Stomach (tissue), 4 donors: Measurements from ENCODE around the gene ADNP.

Experiments used
- EP300 ChIP-seq: sonication (generic); formaldehyde crosslinking; IDR thresholded peaks from one replicate; pipeline ENCODE4 v1.6.1; 2017; ENCODE audit warnings: antibody characterized with exemption
- POLR2A ChIP-seq, 4 donors: fragments of 450-650 bp; IDR thresholded peaks; one replicate each; pipeline ENCODE4 v1.6.1; 2016; ENCODE audit warnings: antibody characterized with exemption in 4 of 4, control low read depth in 2 of 4, mild to moderate bottlenecking in 1 of 4, moderate library complexity in 1 of 4
- POLR2AphosphoS5 ChIP-seq, 3 donors: sonication (generic); formaldehyde crosslinking; IDR thresholded peaks; one replicate each; pipeline ENCODE4 v1.6.1; 2016; ENCODE audit warnings: antibody characterized with exemption in 3 of 3
- TF ChIP-seq, protein P1 (sequence below), 7 experiments: fragments of 450-650 bp in 4 of 7; fragments of 200-600 bp in 3 of 7; sonication (generic) in 3 of 7; IDR thresholded peaks; one replicate each; pipeline ENCODE4 v1.5.1; 2016 to 2019; ENCODE audit warnings: antibody characterized with exemption in 7 of 7, control low read depth in 2 of 7, mild to moderate bottlenecking in 1 of 7

DNA sequence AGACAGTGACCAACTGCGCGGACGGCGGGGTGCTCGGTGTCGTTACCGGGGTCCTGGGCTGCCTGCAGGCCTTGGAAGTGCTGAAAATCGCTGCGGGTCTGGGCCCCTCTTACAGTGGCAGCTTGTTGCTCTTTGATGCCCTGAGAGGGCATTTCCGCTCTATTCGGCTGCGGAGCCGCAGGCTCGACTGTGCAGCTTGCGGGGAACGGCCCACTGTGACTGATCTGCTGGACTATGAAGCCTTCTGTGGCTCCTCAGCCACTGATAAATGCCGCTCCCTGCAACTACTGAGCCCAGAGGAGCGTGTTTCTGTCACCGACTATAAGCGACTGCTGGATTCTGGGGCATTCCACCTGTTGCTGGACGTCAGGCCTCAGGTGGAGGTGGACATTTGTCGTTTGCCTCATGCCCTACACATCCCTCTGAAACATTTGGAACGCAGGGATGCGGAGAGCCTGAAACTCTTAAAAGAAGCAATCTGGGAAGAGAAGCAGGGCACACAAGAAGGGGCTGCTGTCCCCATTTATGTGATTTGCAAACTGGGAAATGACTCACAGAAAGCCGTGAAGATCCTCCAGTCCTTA lies 28.4 kb upstream of the ADNP start:
- TF ChIP-seq POLR2A (IDR thresholded peaks at IDR 0.05): no peak
- TF ChIP-seq, protein P1, sequence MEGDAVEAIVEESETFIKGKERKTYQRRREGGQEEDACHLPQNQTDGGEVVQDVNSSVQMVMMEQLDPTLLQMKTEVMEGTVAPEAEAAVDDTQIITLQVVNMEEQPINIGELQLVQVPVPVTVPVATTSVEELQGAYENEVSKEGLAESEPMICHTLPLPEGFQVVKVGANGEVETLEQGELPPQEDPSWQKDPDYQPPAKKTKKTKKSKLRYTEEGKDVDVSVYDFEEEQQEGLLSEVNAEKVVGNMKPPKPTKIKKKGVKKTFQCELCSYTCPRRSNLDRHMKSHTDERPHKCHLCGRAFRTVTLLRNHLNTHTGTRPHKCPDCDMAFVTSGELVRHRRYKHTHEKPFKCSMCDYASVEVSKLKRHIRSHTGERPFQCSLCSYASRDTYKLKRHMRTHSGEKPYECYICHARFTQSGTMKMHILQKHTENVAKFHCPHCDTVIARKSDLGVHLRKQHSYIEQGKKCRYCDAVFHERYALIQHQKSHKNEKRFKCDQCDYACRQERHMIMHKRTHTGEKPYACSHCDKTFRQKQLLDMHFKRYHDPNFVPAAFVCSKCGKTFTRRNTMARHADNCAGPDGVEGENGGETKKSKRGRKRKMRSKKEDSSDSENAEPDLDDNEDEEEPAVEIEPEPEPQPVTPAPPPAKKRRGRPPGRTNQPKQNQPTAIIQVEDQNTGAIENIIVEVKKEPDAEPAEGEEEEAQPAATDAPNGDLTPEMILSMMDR (IDR thresholded peaks at IDR 0.05): no peak
- no peak for TF ChIP-seq EP300
- no peak for TF ChIP-seq POLR2AphosphoS5 (IDR thresholded peaks at IDR 0.05)
